ENCODE results near the gene TNFAIP1. TPM values are rescaled to one million over a fixed set of nuclear protein-coding genes. Genes with fewer than 3 reads are reported as not detected.
A peak's percentile ranks its signal among the peaks of the same experiment; 100 is the strongest.

TNFAIP1 gene
- total RNA-seq, 1 experiment from 2014 or later = 21.3 TPM

- TF ChIP-seq ARID4B (CRISPR knock-in tag; IDR thresholded peaks at IDR 0.05; ENCODE audit: borderline replicate concordance) (no peak), NFE2L1 (CRISPR knock-in tag; IDR thresholded peaks at IDR 0.05) (no peak), ZNF121 (CRISPR knock-in tag; IDR thresholded peaks at IDR 0.05) (no peak), FOXJ3 (CRISPR knock-in tag; IDR thresholded peaks at IDR 0.05; ENCODE audit: borderline replicate concordance) (no peak)
These were observed 37.3 kb downstream of the TNFAIP1 start (continued) for GRCh38 chr17:28372945-28373274.

- peaks cover 2% of the 10 kb centered on the region; the same call in 1 of the 2 replicates for H3K36me3 Mint-ChIP-seq
- DNase-seq (ENCODE audit: low spot score) (no peak), ATAC-seq (no peak)
- H3K27ac Mint-ChIP-seq = no peak overlapping the region
- no peaks in the 10 kb centered on the region for H3K9me3 Mint-ChIP-seq
- H3K27me3 Mint-ChIP-seq (ENCODE audit: low read depth) = peaks cover 75% of the 10 kb centered on the region
- POLR2A ChIA-PET = interaction anchor here (0.7 to 0.9 kb wide), 2 partner anchors 10 to 1304 kb away, joined by 7 read pairs; partner anchors contain the start of gene VTN
- H3K4me3 Mint-ChIP-seq = no peak overlapping the region
- H3K4me1 Mint-ChIP-seq = peaks cover 8% of the 10 kb centered on the region
- TF ChIP-seq ZNF423 (CRISPR knock-in tag; IDR thresholded peaks at IDR 0.05) (no peak), ATF2 (CRISPR knock-in tag; IDR thresholded peaks at IDR 0.05; ENCODE audit: borderline replicate concordance, low read depth) (no peak), GABPB1 (CRISPR knock-in tag; IDR thresholded peaks at IDR 0.05) (peak; percentile 95)
- CTCF ChIA-PET = interaction anchor here (0.6 to 6.9 kb wide), 5 partner anchors 25 to 164 kb away, joined by 3 to 63 read pairs (median 3); no protein-coding TSS in a partner anchor
These were observed 44.5 kb downstream of the TNFAIP1 start for GRCh38 chr17:28379814-28380801.

DNA sequence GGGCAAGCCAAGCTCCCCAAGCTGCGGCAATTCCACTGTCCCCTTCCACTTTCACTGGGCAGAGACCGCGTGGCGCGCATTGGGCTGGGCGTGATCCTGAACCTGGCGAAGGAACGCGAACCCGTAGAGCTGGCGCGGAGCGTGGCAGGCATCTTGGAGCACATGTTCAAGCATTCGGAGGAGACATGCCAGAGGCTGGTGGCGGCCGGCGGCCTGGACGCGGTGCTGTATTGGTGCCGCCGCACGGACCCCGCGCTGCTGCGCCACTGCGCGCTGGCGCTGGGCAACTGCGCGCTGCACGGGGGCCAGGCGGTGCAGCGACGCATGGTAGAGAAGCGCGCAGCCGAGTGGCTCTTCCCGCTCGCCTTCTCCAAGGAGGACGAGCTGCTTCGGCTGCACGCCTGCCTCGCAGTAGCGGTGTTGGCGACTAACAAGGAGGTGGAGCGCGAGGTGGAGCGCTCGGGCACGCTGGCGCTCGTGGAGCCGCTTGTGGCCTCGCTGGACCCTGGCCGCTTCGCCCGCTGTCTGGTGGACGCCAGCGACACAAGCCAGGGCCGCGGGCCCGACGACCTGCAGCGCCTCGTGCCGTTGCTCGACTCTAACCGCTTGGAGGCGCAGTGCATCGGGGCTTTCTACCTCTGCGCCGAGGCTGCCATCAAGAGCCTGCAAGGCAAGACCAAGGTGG lies 45.7 kb downstream of the TNFAIP1 start:
- H3K9me3 Mint-ChIP-seq = no peaks in the 10 kb centered on the region
- TF ChIP-seq, protein P1, sequence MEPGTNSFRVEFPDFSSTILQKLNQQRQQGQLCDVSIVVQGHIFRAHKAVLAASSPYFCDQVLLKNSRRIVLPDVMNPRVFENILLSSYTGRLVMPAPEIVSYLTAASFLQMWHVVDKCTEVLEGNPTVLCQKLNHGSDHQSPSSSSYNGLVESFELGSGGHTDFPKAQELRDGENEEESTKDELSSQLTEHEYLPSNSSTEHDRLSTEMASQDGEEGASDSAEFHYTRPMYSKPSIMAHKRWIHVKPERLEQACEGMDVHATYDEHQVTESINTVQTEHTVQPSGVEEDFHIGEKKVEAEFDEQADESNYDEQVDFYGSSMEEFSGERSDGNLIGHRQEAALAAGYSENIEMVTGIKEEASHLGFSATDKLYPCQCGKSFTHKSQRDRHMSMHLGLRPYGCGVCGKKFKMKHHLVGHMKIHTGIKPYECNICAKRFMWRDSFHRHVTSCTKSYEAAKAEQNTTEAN (CRISPR knock-in tag; IDR thresholded peaks at IDR 0.05) = peak; percentile 30; the same call in 1 of the 2 replicates
- TF ChIP-seq TEAD1 (CRISPR knock-in tag; IDR thresholded peaks at IDR 0.05) (peak; percentile 91; the same call in 1 of the 2 replicates), NFATC4 (CRISPR knock-in tag; IDR thresholded peaks at IDR 0.05) (no peak), GRHL2 (CRISPR knock-in tag; IDR thresholded peaks at IDR 0.05; ENCODE audit: insufficient replicate concordance, severe bottlenecking) (no peak), ETV6 (CRISPR knock-in tag; IDR thresholded peaks at IDR 0.05) (peak; percentile 70), SP1 (CRISPR knock-in tag; conservative IDR thresholded peaks at IDR 0.05) (no peak), GABPB1 (CRISPR knock-in tag; IDR thresholded peaks at IDR 0.05) (no peak), ZMAT4 (CRISPR knock-in tag; IDR thresholded peaks at IDR 0.05) (no peak), JAZF1 (CRISPR knock-in tag; IDR thresholded peaks at IDR 0.05) (no peak), CREB1 (CRISPR knock-in tag; IDR thresholded peaks at IDR 0.05) (peak; percentile 54; the same call in 1 of the 2 replicates)
- TF ChIP-seq, protein P2, sequence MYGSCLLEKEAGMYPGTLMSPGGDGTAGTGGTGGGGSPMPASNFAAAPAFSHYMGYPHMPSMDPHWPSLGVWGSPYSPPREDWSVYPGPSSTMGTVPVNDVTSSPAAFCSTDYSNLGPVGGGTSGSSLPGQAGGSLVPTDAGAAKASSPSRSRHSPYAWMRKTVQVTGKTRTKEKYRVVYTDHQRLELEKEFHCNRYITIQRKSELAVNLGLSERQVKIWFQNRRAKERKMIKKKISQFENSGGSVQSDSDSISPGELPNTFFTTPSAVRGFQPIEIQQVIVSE (CRISPR knock-in tag; IDR thresholded peaks at IDR 0.05; ENCODE audit: borderline replicate concordance) = no peak
- TF ChIP-seq, protein P3, sequence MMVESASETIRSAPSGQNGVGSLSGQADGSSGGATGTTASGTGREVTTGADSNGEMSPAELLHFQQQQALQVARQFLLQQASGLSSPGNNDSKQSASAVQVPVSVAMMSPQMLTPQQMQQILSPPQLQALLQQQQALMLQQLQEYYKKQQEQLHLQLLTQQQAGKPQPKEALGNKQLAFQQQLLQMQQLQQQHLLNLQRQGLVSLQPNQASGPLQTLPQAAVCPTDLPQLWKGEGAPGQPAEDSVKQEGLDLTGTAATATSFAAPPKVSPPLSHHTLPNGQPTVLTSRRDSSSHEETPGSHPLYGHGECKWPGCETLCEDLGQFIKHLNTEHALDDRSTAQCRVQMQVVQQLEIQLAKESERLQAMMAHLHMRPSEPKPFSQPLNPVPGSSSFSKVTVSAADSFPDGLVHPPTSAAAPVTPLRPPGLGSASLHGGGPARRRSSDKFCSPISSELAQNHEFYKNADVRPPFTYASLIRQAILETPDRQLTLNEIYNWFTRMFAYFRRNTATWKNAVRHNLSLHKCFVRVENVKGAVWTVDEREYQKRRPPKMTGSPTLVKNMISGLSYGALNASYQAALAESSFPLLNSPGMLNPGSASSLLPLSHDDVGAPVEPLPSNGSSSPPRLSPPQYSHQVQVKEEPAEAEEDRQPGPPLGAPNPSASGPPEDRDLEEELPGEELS (CRISPR knock-in tag; IDR thresholded peaks at IDR 0.05) = peak; percentile 13; the same call in 1 of the 2 replicates
- TF ChIP-seq, protein P4, sequence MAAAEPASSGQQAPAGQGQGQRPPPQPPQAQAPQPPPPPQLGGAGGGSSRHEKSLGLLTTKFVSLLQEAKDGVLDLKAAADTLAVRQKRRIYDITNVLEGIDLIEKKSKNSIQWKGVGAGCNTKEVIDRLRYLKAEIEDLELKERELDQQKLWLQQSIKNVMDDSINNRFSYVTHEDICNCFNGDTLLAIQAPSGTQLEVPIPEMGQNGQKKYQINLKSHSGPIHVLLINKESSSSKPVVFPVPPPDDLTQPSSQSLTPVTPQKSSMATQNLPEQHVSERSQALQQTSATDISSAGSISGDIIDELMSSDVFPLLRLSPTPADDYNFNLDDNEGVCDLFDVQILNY (CRISPR knock-in tag; IDR thresholded peaks at IDR 0.05) = peak; percentile 58; the same call in 1 of the 2 replicates

More for the DNA sequence above, 45.7 kb downstream of the TNFAIP1 start:
- Mint-ChIP-seq H3K27me3 (ENCODE audit: low read depth) (peaks cover 79% of the 10 kb centered on the region), H3K27ac (no peak overlapping the region), H3K4me3 (peak overlapping the region; percentile 58), H3K4me1 (peaks cover 11% of the 10 kb centered on the region), H3K36me3 (peaks cover 2% of the 10 kb centered on the region; the same call in 1 of the 2 replicates)
- ChIA-PET CTCF (interaction anchor here (0.6 to 6.9 kb wide), 9 partner anchors 11 to 155 kb away, joined by 3 to 63 read pairs (median 3); partner anchors contain the start of gene VTN), POLR2A (no interaction called here)
- peak; percentile 85 for DNase-seq (ENCODE audit: low spot score)
- peak; percentile 77 for ATAC-seq

Data from WTC11 (cell line).